Hematopoietic multipotent progenitor cell (in vitro differentiated cells): Measurements from ENCODE around the gene PDIK1L. TPM values are rescaled to one million over a fixed set of nuclear protein-coding genes. Genes with fewer than 3 reads are reported as not detected.

ENCODE experiments used
- DNase-seq, 3 donors: peaks; one replicate each; pipeline ENCODE4 v3.0.0-alpha.2; 2011 to 2015; ENCODE audit warnings: low read depth in 2 of 3, low spot score in 2 of 3
- total RNA-seq: library from RNA; depleted of rRNA; stranded (reverse); fragments of >200 nt; gene quantifications from one replicate; pipeline ENCODE4 v1.2.3, GENCODE V29; 2012

The PDIK1L gene
- 8.6 TPM for total RNA-seq

- peak; percentile 96 to 97 (median 97) for DNase-seq
These were observed at the start of gene PDIK1L for GRCh38 chr1:26111530-26112406. Gene PDIK1L (plus strand): TSS chr1:26111824. CDS start chr1:26114309, 2,485 bp downstream.

- no peak for DNase-seq
These were observed 47.1 kb upstream of the PDIK1L start for GRCh38 chr1:26064553-26064952.

- no peak for DNase-seq
These were observed 45.5 kb upstream of the PDIK1L start for GRCh38 chr1:26066160-26066559.

- DNase-seq = no peak
These were observed 44.8 kb upstream of the PDIK1L start for GRCh38 chr1:26066857-26067256.

GRCh38 chr1:26067432-26067911 is 44.2 kb upstream of the PDIK1L start, which contains the start of gene TRIM63:
Gene TRIM63 (minus strand): TSS chr1:26067630. CDS start chr1:26067494, 136 bp downstream.
- DNase-seq = no peak

- DNase-seq = no peak
These were observed 41.7 kb upstream of the PDIK1L start for GRCh38 chr1:26069941-26070295.

- DNase-seq = peak in 2 of 3 donors; percentile 56 to 67
These were observed 41.2 kb upstream of the PDIK1L start for GRCh38 chr1:26070296-26070962.

DNA sequence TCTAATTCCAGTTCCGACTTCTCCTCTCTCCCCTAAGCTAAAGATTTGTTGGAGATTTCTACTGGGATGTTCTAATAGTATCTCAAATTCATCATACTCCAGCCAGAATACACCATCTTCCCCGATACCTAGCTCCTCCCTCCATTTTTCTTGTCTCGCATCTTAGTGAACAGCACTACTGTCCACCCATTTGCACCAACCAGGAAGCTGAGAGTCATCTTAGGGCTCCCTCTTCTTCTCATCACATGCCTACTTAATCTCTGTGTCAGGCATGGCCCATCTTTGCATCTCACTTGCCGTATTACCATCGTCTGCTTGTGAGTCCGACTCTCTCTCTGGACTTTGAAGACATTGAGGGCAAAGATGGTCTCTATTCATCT is 40.7 kb upstream of the PDIK1L start:
- no peak for DNase-seq

DNA sequence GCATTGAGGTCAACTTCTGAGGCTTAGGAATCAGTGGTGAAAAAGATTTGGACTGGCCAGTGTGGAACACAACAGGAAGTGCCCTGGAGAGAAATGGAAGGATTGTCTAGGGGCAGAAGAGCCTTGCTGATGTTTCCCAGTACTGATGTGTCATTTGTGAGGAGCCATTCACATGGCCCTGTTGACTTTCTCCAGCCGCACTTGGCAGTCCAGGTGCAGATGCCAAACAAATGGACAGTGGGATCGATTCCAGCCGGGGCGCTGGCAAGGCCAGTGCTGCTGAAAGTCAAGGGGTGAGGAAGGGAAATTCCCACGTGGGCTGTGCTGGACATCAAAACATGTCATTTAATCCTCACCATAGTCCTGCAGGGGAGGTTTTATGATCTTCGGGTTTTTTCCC is 39.3 kb upstream of the PDIK1L start:
- no peak for DNase-seq

- no peak for DNase-seq
These were observed 36.0 kb upstream of the PDIK1L start for GRCh38 chr1:26075421-26076144.

DNA sequence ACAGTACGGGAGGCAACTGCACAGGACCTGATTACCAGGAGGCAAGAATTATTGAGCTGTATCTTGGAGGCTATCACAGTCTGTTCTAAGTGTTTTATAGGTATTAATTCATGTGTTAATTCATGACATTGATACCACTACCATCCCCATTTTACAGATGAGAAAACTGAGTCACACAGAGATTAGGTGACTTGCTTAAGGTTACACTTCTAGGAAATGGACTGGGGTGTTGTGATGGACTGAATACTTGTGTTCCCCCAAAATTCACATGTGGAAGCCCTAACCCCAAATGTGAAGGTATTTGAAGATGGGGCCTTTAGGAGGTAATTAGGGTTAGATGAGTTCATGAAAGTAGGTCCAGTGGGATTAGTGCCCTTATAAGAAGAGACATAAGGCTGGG is 34.1 kb upstream of the PDIK1L start:
- DNase-seq = no peak

GRCh38 chr1:26078286-26079177 is 33.1 kb upstream of the PDIK1L start:
- no peak for DNase-seq

DNA sequence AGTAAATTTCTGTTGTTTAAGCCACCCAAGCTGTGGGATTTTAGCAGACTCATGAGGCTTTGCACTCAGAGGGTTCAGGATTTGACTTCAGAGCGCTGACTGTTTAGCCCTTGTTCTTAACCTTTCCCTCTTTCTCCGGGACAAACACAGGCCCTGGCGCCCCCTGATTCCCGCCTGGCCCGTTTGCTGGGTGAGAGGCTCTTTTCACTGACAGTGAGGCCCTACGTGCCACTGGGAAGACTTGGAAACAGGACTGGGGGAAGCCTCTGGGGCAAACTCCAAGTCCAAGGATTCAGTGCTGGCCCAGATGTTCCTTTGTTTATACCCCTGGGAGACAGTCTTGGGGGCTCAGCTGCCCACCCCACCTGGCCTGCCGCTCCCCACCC is 32.5 kb upstream of the PDIK1L start:
- no peak for DNase-seq

GRCh38 chr1:26079960-26080814 is 31.4 kb upstream of the PDIK1L start:
- DNase-seq = no peak

DNA sequence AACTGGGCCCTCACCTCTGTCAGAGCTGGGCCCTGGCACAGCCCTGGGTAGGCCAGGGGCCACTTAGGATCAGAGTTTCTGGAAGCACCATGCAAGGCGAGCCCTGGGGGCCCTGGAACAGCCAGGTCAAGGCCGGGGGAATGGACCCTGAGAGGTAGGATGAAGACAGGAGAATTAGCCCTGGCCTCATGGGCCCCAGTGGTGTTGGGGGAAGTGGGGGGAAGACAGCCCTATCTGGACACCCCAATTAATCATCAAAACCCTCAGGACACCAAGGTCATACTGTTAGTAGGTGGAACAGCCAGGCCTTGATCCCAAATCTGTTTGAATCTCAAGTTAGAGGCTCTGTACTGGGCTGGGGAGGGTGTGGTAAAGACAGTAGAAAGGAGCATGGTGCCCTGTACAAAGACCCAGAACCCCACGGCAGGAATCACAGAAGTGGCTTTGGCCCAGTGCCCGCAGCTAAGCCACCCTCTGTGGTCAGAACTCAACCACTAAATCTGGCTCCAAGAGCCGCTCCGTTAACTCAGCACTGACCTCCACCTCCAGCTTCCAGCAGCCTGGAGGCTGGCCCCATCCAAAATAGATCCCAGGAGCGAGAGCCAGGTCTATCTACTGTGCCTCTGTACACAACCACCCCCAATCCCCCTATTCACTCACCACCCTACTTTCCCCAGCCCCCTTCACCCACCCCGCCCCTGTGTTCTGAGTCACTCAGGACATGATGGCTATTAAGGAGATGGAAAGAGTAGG is 30.2 kb upstream of the PDIK1L start:
- DNase-seq = peak in 1 of 3 donors; percentile 26

DNA sequence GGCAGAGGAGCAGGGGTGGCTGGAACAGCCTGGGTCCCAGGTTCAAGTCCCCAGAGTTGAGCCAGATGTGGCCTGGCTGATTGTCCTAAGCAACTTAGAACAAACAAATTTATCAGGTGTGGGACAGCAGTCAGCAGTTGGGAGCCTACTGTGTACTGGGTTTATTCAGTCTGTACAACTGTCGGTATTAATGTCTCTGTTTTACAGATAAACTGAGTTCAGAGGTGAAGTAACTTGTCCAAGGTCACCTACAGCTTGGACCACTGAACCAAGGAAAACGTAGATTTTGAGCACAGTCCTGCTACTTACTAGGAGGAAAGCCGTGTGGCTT is 29.6 kb upstream of the PDIK1L start:
- DNase-seq = no peak

GRCh38 chr1:26083208-26083607 is 28.4 kb upstream of the PDIK1L start:
- DNase-seq = no peak

DNA sequence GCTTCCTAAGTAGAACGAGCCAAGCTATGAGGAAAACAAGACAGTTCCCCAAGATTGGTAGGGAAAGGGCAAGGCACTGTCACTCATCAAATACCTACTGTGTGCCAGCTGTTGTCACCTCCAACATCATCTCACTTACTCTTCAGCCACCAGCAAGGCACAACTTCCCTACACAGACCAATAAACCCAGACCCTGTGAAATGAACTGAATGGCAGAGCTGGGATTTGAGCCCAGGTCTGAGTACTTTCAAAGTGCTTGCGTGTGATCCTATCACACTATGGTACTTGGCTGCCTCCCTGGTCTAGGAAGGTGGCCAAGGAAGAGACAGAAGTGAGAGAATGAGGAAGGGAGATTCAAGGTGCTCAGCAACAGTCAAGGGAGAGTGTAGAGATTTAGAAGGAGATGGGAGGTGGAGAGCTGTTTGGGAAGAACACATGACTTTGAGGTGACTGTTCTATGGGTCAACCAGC is 27.5 kb upstream of the PDIK1L start:
- no peak for DNase-seq

DNA sequence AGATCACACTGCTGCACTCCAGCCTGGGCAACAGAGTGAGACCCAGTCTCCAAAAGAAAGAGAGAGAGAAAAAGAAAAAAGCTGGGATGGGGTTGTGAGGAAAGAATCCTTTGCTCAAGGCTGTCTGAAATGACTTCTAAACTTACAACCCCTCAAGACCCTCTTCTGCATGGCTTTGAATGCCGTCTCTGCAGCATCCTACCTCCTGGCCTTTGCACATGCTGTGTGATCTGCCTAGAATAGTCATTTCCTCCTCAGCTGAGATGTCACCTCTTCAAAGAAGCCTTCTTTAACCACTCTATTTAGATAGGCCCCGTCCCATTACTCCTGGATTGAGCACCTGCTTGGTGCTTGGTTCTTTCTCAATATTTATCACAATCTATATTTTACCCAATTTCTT is 26.8 kb upstream of the PDIK1L start:
- DNase-seq = no peak
